Femur (tissue), 1 donor: Measurements from ENCODE around the gene HTD2.
A peak's percentile ranks its signal among the peaks of the same experiment; 100 is the strongest.

Source experiments
- DNase-seq: peaks from one replicate; pipeline ENCODE4 v3.0.0-alpha.2; 2017

HTD2 gene

DNA sequence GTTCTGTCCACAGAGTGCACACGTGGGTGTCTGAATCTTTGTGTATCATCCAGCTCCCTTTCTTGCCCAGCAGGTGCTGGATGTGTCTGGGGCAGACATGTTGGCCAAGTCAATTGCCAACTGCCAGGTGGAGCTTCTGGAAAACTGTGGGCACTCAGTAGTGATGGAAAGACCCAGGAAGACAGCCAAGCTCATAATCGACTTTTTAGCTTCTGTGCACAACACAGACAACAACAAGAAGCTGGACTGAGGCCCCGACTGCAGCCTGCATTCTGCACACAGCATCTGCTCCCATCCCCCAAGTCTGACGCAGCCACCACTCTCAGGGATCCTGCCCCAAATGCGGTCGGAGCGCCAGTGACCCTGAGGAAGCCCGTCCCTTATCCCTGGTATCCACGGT lies 12.8 kb upstream of the HTD2 start:
- DNase-seq: no peak

DNA sequence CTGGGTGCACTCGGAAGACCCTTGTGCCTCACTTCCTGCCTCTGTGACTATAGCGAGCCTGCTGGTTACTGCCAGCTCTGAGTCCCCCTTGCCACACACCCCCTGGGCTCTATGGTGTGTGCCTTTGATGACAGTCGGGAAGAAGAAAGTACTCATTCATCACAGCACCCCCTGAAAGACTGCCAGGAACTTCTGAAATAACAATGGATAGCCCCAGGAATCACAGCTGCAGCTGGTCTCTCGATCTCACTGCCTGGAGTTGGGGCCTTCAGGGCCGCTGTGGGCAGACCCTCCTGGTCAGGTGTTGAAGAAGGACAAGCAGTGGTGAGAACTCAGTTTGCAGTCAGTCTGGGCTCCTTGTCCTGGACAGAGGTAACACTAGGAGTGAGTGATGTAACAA lies 10.1 kb upstream of the HTD2 start:
- no peak for DNase-seq

DNA sequence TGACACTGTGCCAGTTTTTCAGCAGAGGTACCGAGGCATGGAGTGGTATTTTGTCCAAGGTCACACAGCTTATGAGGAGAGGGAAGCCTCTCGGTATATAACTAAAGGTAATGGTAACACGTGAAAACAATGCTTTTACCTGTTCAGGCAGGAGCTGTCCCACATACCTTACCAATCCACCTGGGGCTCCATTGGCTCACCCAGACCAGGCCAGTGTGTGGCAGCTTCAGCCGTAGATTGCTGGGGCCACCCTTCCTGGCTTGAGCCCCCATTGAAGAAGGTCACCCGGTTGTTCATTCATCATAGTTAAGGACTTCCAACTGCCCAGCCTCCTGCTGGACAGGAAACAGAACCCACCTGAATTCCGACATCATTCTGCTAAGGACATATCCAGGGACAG lies 9.5 kb upstream of the HTD2 start:
- DNase-seq: no peak

DNA sequence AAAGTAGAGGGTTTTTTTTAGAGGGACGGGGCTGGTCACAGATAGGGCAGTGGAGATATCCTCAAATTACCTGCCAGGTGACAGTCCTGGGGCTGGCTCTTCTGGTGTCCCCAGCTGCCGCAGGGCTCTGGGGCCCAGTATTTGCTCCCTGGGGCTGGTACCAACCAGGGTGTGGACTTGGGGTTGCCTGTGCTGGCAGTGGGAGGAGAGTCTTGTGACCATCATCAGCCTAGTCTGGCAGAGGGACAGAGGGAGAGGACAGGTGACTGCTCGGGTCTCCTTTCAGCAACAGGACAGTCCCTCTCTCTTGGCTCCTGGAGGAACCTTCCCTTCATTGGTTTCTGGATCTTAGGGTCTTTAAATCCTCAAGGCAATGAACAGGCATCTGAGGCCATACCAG lies 8.1 kb upstream of the HTD2 start:
- DNase-seq: no peak

DNA sequence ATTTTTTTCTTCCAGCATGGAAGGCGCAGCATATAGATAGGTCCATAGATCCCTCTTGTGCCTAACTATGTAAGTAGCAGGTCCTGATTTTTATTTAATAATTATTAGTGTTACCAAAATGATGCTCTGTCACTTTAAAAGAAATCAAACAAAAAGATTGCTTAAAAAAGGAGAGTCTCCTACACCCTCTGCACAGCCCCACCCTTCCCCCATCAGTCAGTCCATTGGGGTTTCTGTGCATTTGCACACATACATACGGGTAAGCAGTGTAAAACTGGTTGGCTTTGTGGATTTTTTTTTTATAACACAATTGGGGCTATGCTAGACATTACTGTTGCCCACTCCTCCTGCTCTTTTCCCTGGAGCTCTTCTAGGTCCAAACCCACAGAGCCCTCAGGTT lies 7.2 kb upstream of the HTD2 start:
- no peak for DNase-seq

DNA sequence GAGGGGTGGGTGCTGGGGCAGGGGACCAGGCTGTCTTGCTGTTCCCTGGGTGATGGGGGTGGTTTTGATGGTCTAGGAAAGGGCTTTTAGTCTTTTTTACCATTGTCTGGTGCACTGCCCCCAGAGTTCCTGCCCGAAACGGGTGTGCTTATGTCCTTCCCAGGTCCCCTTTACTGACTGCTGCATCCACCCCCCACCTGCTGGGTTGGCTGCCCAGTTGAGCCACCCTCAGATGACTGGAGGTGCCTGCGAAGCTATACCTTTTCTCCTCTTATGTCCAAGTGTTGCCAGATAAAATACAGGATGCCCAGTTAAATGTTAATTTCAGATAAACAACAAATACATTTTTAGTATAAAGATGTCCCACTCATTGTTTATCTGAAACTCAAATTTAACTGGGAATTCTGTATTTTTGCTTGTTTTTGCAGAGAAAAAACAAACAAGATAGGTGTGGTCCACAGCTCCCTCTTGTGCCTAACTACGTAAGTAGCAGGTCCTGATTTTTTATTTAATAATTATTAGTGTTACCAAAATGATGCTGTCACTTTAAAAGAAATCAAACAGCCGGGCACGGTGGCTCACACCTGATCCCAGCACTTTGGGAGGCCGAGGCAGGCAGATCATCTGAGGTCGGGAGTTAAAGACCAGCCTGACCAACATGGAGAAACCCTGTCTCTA lies 6.3 kb upstream of the HTD2 start:
- DNase-seq: no peak

DNA sequence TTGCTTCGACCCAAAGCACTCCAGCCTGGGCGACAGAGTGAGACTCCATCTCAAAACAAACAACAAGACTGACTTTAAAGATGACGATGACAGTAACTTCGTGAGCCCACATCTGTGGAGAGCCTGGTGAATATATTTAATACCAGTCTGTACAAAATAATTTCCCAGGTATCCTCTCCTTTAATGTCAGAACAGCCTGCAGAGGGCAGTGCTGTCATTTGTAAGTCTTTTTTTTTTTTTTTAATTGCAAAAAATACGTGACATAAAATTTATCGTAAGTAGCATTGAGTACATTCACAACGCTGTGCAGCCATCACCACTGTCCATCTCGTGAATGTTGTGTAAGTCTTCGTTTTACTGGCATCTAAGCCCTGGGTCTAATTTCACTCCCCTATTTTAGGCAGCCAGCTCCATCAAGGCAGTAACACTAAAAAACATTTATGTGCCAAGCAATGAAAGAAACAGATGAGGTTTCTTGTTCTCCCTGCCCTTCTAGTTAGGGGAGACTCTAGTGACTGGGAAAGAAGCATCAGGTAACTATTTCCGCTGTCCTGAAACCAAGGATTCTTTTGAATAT lies 1.4 kb downstream of the HTD2 start:
- no peak for DNase-seq

DNA sequence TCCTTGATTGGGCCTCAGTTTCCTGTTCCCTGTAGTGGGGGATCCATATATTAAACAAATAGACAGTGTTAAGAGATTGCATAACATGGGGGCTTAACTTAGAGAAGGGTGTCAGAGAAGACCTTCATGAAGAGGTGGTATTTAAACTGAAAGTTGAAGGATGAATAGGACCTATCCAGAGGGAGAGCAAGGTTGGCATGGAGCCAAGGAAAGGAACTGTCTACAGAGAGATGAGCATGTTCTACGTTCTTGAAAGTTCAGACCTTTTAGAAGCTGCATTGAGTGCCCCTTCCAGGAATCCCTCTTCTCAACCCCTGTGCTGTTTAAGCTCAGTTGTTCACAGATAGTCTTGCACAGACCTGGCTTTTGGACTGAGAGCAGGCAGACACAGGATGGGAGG lies 2.4 kb downstream of the HTD2 start:
- DNase-seq: no peak

DNA sequence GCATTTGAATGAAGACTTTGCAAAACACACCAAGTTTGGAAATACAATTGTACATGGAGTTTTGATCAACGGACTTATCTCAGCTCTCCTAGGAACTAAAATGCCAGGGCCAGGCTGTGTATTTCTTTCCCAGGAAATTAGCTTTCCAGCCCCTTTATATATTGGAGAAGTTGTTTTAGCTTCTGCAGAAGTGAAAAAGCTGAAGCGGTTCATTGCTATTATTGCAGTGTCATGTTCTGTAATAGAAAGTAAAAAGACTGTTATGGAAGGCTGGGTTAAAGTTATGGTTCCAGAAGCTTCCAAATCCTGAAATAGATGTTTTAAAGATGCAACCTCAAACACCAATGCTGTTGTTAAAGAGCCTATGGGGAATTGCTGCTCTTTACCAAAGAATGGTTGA lies 11.5 kb downstream of the HTD2 start:
- DNase-seq: no peak

DNA sequence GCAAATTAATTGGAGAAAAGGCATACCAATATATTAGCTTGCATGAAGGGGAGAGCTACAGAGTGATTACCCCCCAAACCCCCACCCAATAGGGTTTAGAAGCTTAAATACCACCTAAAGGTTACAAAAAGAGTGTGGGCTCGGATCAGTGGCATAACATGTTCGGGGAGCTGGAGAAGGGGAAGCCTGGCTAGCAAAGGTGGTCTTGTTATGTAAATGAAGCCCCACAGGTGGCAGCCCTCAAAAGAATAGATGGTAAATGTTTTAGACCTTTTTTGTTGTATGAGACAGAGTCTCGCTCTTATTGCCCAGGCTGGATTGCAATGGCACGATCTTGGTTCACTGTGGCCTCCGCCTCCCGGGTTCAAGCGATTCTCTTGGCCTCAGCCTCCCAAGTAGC lies 15.5 kb downstream of the HTD2 start:
- no peak for DNase-seq

DNA sequence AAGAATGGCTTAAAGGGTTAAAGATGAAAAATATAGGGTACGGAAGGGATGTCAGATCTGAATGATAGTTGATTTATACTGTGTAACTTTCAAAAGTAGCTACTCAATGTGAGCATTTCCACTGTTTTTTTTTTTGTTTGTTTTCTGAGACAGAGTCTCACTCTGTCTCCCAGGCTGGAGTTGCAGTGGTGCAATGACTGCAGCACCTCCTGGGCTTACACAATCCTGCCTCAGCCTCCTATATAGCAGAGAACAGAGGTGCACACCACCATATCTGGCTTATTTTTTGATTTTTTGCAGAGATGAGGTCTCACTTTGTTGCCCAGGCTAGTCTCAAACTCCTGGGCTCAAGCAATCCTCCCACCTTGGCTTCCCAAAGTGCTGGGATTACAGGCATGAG lies 16.5 kb downstream of the HTD2 start:
- no peak for DNase-seq

DNA sequence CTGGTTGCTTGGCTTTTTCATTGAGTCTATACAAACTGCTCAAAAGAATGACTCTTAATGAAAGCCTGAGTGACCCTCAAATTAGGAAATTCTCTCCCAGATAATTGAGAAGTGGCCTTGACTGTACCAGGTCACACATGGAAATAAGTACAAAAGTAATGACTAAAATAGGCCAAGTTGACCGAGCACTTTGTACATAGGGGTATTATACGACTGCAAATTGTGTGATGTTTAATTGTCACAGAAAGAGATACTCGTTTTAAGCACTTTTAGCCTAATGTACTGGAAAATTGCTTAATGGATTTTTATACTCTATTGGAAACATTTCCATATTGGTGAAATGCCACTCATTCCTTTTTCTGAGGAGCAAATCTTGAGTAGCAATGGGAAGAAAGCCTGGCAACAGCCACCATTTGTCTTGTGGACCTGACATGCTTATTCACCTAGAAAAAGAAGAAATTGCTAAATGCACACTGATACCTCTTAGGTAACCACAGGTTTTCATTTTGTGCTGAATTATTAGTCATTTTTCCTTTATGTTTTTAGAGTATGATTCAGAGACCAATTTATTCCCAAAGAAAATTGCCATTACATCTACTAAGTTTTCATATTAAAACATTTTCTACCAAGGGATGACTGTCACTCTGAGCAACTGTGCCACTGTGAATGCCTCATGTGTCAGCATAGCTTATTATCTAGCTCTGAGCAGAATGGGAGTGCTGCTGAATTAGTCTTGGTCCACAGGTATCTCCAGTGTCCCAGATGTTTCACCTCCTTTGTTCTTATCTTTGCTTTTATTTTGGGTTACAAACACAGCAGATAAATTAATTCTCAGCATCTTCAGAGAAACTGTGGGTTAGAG lies 17.4 kb downstream of the HTD2 start:
- no peak for DNase-seq

DNA sequence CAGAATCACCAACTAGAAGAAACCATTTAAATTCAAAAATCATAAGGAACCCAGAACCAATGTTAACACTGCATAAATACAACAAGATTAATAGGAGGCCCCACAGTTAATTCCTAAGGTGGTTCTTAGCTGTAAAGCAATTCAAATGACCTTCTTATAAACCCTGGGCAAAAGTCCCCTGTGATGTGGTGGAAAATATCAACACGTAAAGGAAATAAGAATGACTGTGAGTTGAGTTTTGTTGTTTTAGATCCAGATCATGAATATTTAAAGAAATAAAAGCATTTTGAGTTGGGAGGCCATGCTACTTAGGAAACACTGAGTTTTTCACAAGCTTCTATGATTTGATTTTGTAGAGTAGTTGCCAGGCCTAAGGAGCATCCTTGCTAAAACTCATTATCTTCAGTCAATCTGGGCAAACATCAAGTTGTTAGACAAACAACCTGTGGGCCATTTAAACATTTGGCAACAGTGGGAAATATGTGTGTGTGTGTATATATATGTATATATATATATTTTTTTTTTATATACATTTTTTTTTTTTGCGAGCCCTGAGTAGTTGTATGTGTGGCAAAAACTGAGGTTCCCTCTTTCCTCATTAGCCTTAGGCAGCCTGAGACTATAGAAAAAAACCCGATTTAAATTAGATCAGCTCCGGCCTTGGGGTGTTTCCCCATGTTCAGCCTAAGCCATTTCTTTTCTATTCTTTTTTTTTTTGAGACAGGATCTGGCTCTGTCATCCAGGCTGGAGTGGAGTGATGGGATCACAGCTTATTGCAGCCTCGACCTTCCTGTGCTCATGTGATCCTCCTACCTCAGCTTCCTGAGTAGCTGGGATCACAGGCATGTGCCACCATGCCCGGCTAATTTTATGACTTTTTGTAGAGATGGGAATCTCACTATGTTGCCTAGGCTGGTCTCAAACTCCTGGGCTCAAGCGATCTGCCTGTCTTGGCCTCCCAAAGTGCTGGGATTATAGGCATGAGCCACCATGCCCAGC lies 18.4 kb downstream of the HTD2 start:
- no peak for DNase-seq

DNA sequence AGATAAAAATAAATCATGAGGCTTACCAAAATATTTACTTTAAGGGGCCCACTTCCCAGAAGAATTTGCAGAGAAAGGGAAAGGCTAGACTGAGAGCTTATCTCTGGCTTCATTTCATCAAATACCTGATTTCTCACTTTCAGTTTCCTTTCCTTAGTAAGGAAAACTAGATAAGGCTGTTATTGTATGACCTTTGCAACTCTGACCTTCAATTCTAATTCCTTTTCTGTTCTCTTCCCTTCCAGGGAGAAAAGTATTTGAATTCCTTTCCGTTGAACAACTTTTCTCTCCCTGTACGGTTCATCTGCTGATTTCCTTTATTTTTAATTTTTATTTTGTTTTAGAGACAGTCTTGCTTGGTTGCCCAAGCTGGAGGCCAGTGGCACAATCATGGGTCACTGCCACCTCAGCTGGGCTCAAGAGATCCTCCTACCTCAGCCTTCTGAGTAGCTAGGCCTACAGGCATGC lies 19.2 kb downstream of the HTD2 start:
- DNase-seq: no peak

DNA sequence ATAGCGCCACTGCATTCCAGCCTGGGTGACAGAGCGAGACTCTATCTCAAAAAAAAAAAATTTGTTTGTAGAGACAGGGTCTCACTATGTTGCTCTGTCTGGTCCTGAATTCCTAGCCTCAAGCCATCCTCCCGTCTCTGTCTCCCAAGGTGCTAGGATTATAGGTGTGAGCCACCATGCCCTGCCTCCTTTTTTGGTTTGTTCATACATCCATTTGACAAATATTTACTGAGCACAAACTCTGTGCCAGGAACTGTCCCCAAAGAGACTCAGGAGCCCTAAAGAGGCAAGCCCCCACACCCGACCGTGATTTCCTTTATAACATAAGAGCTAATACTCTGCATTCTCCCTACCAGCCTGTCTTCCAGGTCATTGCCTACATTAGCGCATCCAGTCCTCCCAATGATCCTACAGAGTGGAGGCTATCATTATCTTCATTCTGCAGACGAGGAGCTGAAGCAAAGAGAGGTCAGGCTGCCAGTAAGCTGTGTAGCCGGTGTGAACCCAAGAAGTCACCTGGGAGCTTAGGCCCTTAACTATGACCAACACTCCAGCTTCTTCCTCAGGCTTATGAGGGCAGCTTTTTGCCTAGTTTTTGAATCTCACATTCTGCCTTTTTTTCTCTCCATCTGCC lies 20.1 kb downstream of the HTD2 start:
- no peak for DNase-seq

DNA sequence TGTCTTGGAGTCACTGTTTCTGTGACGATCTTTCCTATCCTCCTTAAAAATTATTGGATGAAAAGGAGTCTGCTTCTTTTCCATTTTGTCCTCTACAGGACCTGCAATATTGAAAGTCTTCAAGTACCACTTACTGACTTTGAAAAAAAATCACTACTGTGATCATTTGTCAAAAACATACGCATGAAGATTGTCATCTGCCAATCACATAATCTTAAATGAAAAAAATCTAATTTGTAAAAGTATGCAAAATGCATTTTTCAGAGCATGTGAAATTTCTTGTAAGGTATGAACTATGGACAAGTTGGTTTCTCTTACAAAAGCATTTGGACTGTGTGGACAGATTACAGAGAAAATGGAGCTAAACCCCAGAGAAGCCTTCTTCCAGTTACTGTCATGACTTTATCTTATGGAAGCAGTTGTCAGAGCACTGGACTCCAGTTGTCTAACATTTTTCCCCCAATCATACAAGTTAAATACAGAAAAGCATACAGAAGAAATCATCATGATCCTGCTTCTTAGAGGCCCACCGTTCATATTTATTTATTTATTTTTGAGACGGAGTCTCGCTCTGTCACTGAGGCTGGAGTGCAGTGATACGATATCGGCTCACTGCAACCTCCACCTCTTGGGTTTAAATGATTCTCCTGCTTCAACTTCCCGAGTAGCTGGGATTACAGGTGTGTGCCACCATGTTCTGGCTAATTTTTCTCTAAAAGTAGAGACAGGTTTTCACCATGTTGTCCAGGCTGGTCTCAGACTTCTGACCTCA lies 23.0 kb downstream of the HTD2 start:
- DNase-seq: no peak

DNA sequence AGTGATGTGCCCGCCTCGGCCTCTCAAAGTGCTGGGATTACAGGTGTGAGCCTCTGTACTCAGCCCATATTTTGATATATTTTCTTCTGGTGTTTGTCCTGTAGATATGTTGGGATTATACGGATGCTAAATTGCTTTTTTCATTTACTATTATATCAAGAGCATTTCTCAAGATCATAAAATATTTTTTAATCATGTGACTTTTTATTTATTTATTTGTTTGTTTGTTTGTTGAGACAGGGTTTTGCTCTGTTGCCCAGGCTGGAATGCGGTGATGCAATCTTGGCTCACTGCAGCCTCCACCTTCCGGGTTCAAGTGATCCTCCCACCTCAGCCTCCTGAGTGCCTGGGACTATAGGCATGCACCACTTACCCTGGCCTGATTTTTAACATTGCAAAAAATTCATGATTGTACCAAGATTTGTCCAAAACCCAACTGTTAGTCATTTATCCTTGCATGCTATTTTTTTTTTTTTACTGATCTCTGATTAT lies 23.6 kb downstream of the HTD2 start:
- no peak for DNase-seq

DNA sequence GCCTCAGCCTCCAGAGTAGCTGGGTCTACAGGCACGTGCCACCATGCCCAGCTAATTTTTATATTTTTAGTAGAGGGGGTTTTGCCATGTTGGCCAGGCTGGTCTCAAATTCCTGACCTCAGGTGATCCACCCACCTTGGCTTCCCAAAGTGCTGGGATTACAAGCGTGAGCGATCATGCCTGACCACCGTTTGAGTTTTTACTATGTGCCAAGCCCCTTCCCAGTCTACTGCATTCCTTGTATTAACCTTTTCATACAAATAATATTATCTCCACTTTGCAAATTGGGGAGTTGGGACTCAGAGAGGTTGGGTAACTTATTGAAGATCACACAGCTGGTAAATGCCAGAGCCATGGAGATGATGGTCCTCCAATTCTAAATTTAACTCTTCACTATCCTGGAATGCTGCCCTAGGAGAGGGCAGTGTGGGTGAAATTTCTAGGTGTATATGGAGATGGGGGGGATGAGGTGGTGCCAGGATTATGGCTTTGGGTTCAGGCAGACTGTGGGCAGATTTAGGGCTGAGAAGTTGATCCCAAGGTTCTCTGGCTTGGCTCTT lies 25.4 kb downstream of the HTD2 start:
- DNase-seq: no peak

DNA sequence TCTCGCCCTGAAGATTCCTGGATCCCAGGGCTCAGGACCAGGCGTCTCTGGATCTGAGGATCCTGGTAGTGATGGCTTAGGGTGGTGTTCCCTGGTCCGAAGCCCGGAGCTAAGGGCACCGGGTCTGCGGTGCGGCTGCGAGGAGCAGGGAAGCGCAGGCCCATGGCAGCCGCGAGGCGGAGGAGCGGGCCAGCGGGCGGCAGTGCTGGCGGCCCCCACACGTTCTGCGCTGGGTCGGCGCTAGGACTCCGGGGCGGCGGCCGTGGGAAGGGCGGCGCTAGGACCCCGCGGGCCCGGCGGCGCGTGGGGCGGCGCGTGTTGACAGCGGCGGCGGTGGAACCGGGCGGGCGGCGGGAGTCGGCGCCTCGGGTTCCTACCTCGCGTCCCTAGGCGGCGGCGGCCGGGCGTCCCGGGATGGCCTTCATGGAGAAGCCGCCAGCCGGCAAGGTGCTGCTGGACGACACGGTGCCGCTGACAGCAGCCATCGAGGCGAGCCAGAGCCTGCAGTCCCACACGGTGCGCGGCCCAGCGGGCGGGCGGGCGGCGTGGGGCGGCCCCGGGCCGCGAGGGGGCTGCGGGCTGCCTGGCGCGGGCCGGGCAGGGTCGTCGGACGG lies 26.4 kb downstream of the HTD2 start, which contains the start of gene PXK:
Gene PXK (plus strand): TSS at position 318 of the 614 bp plus-strand sequence. CDS start 97 bp downstream, at position 415.
- peak; percentile 88 for DNase-seq
